IPS-15b (cell line): ENCODE results near the gene WDR27.

Source experiments
- H3K27me3 ChIP-seq: one replicate; pipeline ENCODE4 v1.6.1; 2013; ENCODE audit warnings: low read length; ENCODE audit not compliant: control insufficient read depth, insufficient read depth
- H3K36me3 ChIP-seq: one replicate; pipeline ENCODE4 v1.6.1; 2013; ENCODE audit warnings: low read length; ENCODE audit not compliant: control insufficient read depth, insufficient read depth
- H3K4me1 ChIP-seq: one replicate; pipeline ENCODE4 v1.6.1; 2013; ENCODE audit warnings: mild to moderate bottlenecking, low read length; ENCODE audit not compliant: control insufficient read depth, insufficient read depth
- H3K4me3 ChIP-seq: one replicate; pipeline ENCODE4 v1.5.1; 2013; ENCODE audit warnings: low read depth, low read length
- H3K9ac ChIP-seq: one replicate; pipeline ENCODE4 v1.6.1; 2013; ENCODE audit warnings: low read depth, mild to moderate bottlenecking, low read length
- H3K9me3 ChIP-seq: one replicate; pipeline ENCODE4 v1.6.1; 2013; ENCODE audit warnings: mild to moderate bottlenecking, low read length; ENCODE audit not compliant: control insufficient read depth, insufficient read depth

Gene WDR27

GRCh38 chr6:169454872-169455204, 247.0 kb downstream of the WDR27 start:
- Histone ChIP-seq H3K4me3 (no peak overlapping the region), H3K9ac (no peak overlapping the region), H3K27me3 (no peaks in the 10 kb centered on the region), H3K4me1 (no peaks in the 10 kb centered on the region), H3K36me3 (no peaks in the 10 kb centered on the region), H3K9me3 (no peaks in the 10 kb centered on the region)

DNA sequence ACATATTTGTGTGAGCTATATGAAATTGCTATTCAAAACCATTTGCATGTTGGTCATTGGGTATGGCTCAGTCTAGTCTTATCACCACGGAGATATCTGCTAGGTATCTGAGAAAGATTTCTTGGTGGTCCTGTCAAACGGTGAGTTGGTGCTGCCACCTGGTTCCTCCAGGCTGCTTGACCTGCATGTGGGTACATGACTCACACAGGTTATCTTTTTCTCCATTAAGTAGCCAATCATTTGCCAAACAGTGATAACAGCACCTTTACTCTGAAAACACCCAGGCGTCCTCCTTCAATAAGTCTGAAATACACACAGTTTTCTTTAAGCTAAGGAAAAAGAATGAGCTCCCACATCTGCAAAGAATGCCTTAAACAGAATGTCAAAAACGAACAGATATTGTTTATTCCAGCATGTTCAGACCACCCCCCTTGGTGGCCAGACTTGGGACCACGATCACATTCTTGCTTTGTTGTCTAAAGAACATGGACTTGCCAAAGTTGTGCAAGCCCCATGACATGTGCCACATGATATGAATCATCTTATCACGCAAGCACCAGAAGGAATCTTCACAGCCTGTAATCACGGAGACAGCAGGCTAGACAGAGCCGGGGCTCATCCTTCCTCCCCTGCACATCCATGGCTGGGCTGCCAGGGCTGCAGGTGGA, 247.5 kb downstream of the WDR27 start:
- no peaks in the 10 kb centered on the region for H3K27me3 ChIP-seq
- H3K9ac ChIP-seq: no peak overlapping the region
- H3K4me1 ChIP-seq: no peaks in the 10 kb centered on the region
- no peaks in the 10 kb centered on the region for H3K9me3 ChIP-seq
- H3K4me3 ChIP-seq: no peak overlapping the region
- no peaks in the 10 kb centered on the region for H3K36me3 ChIP-seq

- Histone ChIP-seq H3K4me3 (no peak overlapping the region), H3K9ac (no peak overlapping the region), H3K36me3 (no peaks in the 10 kb centered on the region), H3K9me3 (no peaks in the 10 kb centered on the region), H3K27me3 (no peaks in the 10 kb centered on the region), H3K4me1 (no peaks in the 10 kb centered on the region)
These were observed 248.8 kb downstream of the WDR27 start for GRCh38 chr6:169452869-169453620.

DNA sequence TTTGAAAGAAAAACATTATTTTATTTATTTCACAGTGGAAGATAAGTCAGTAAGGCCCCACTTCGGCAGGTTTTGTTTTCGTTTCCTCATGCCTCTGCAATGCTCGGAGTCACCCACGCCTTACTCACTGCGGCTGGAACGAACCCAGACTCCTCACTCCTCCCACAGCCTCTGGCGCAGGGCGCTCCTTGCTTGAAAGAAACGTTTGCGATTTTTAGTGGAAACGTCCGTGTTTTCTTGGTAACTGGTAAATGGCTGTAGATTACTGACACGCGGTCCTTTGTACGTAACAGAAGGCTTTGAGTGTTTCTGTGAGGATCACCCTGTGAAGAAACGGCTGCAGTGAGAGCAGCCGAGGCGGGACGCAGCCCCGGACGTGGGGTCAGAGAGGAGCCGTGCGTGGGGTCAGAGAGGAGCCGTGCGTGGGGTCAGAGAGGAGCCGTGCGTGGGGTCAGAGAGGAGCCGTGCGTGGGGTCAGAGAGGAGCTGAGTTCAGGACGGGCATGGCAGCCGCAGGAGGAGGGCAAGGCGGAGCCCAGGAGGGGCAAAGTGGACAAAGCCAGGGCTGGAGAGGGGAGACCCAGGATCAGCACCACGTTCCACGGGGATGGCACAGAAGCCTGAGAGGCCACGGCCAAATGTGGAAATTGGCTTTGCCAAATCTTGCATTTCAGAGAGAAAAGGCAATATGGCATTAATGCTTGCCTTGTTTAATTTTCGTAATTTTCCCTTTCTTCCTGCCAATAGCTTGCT, 249.5 kb downstream of the WDR27 start:
- Histone ChIP-seq H3K36me3 (no peaks in the 10 kb centered on the region), H3K9ac (no peak overlapping the region), H3K4me1 (no peaks in the 10 kb centered on the region), H3K9me3 (no peaks in the 10 kb centered on the region), H3K4me3 (no peak overlapping the region), H3K27me3 (no peaks in the 10 kb centered on the region)

DNA sequence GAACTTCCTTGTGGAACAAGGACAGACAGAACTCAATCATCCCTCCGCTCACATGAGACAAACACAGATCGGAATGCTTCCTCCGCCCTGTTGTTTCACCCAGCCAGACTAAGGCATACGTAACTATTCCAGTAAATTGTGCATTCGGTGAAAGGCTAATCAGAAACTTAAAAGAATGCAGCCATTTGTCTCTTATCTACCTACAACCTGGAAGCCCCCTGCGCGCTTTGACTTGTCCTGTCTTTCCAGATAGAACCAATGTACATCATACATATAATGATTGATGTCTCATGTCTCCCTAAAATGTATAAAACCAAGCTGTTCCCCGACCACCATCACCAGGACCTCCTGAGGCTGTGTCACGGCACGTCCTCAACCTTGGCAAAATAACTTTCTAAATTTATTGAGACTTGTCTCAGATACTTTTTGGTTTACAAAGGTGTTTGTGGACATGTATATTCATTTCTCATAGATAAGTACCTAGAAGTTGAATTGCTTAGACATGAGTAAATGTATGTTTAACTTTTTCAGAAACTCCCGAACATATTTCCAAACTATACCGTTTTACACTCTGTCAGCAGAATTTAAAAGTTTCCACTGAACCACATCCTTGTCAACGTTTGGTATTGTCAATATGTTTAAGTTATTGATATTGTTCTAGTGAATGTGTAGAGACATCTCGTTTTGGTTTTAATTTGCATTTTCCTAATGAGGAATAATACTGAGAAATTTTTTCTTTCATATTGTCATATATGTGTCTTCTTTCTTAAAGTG, 250.6 kb downstream of the WDR27 start:
- no peaks in the 10 kb centered on the region for H3K36me3 ChIP-seq
- no peaks in the 10 kb centered on the region for H3K27me3 ChIP-seq
- no peak overlapping the region for H3K9ac ChIP-seq
- no peaks in the 10 kb centered on the region for H3K4me1 ChIP-seq
- H3K4me3 ChIP-seq: no peak overlapping the region
- H3K9me3 ChIP-seq: no peaks in the 10 kb centered on the region

GRCh38 chr6:169450097-169450496, 251.7 kb downstream of the WDR27 start:
- no peaks in the 10 kb centered on the region for H3K4me1 ChIP-seq
- H3K4me3 ChIP-seq: no peak overlapping the region
- H3K9ac ChIP-seq: no peak overlapping the region
- no peaks in the 10 kb centered on the region for H3K27me3 ChIP-seq
- no peaks in the 10 kb centered on the region for H3K9me3 ChIP-seq
- no peaks in the 10 kb centered on the region for H3K36me3 ChIP-seq

GRCh38 chr6:169449221-169449620, 252.6 kb downstream of the WDR27 start:
- H3K9me3 ChIP-seq: no peaks in the 10 kb centered on the region
- H3K27me3 ChIP-seq: no peaks in the 10 kb centered on the region
- H3K4me1 ChIP-seq: no peaks in the 10 kb centered on the region
- H3K9ac ChIP-seq: no peak overlapping the region
- no peak overlapping the region for H3K4me3 ChIP-seq
- no peaks in the 10 kb centered on the region for H3K36me3 ChIP-seq

GRCh38 chr6:169445661-169446581, 255.9 kb downstream of the WDR27 start:
- no peaks in the 10 kb centered on the region for H3K27me3 ChIP-seq
- no peaks in the 10 kb centered on the region for H3K36me3 ChIP-seq
- H3K9me3 ChIP-seq: no peaks in the 10 kb centered on the region
- no peak overlapping the region for H3K4me3 ChIP-seq
- H3K4me1 ChIP-seq: no peaks in the 10 kb centered on the region
- no peak overlapping the region for H3K9ac ChIP-seq

GRCh38 chr6:169445227-169445626, 256.6 kb downstream of the WDR27 start:
- Histone ChIP-seq H3K9ac (no peak overlapping the region), H3K9me3 (no peaks in the 10 kb centered on the region), H3K27me3 (no peaks in the 10 kb centered on the region), H3K36me3 (no peaks in the 10 kb centered on the region), H3K4me3 (no peak overlapping the region), H3K4me1 (no peaks in the 10 kb centered on the region)

- Histone ChIP-seq H3K36me3 (no peaks in the 10 kb centered on the region), H3K4me3 (no peak overlapping the region), H3K4me1 (no peaks in the 10 kb centered on the region), H3K9me3 (no peaks in the 10 kb centered on the region), H3K27me3 (no peaks in the 10 kb centered on the region), H3K9ac (no peak overlapping the region)
These were observed 260.5 kb downstream of the WDR27 start for GRCh38 chr6:169441292-169441691.

DNA sequence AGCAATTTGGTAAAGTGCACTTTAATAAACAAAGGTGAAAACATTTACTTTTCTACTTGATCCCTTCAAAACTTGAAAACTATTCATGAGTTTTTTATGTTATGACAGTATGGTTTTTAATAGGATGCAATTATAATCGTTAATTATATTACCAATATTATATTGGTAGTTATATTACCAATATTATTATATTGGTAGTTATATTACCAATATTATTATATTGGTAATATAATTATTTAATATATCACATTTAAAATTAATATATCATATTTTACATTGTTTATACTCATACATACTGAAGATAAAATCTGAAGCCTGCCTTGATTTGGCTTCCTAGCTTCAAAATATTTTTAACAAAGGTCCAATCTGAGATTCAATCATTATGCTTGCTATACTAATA, 262.1 kb downstream of the WDR27 start:
- no peak overlapping the region for H3K4me3 ChIP-seq
- H3K36me3 ChIP-seq: no peaks in the 10 kb centered on the region
- H3K9ac ChIP-seq: no peak overlapping the region
- H3K27me3 ChIP-seq: no peaks in the 10 kb centered on the region
- H3K4me1 ChIP-seq: no peaks in the 10 kb centered on the region
- H3K9me3 ChIP-seq: peaks cover under 1% of the 10 kb centered on the region
